Endothelial cell of umbilical vein (primary cell): ENCODE measurements around the gene MAP3K1. TPM values are rescaled to one million over a fixed set of nuclear protein-coding genes. Genes with fewer than 3 reads are reported as not detected.

Experiments
- BruUV-seq: library from RNA; stranded (reverse); fragments of 400-500 nt; replicated peaks from 2 replicates; lab custom pipeline; 2021; lab: Mats Ljungman, UMichigan
- CTCF ChIA-PET: fragments of 300-600, 350-600 bp; sonication (Branson Sonifier 250); formaldehyde crosslinking; loops from one replicate; lab custom pipeline; 2021; ENCODE audit warnings: antibody characterized with exemption, inconsistent platforms; lab: Charles Lee
- POLR2A ChIA-PET: fragments of 300-600, 350-600 bp; sonication (Branson Sonifier 250); formaldehyde crosslinking; loops from one replicate; lab custom pipeline; 2021; ENCODE audit warnings: antibody characterized with exemption, inconsistent platforms; lab: Charles Lee
- DNase-seq: peaks from one replicate; pipeline ENCODE4 v3.0.0-alpha.2; 2011; ENCODE audit warnings: low read depth, low spot score
- FAIRE-seq: peaks from 2 replicates; lab custom pipeline; 2011; peaks lifted over from hg19 to GRCh38; lab: Jason Lieb, UNC
- H2AFZ ChIP-seq: 2 replicates; pipeline ENCODE4 v1.6.0; 2012; ENCODE audit warnings: low read depth, low read length, control low read depth, inconsistent platforms
- H3K27ac ChIP-seq: 2 replicates; pipeline ENCODE4 v1.5.1; 2011; ENCODE audit warnings: low read depth, mild to moderate bottlenecking, control low read depth, low read length, moderate library complexity; ENCODE audit not compliant: insufficient read depth
- H3K27me3 ChIP-seq, 2 experiments: 2 replicates each; pipeline versions ENCODE4 v1.6.0 to v1.6.1; 2011; ENCODE audit warnings: low read length in 2 of 2, mixed read lengths in 1 of 2; ENCODE audit not compliant: control insufficient read depth in 2 of 2, insufficient read depth in 2 of 2
- H3K36me3 ChIP-seq, 2 experiments: 2 replicates in 1 of 2; 3 replicates in 1 of 2; pipeline ENCODE4 v1.5.1; 2011; ENCODE audit warnings: low read length in 2 of 2, mild to moderate bottlenecking in 1 of 2, moderate library complexity in 1 of 2; ENCODE audit not compliant: control insufficient read depth in 2 of 2, insufficient read depth in 2 of 2; ENCODE audit errors: extremely low read depth in 1 of 2
- H3K4me1 ChIP-seq: 3 replicates; pipeline ENCODE4 v1.5.1; 2011; ENCODE audit warnings: mild to moderate bottlenecking, low read length; ENCODE audit not compliant: control insufficient read depth, insufficient read depth; ENCODE audit errors: extremely low read depth
- H3K4me2 ChIP-seq: 2 replicates; pipeline ENCODE4 v1.6.1; 2011; ENCODE audit warnings: low read length, control low read depth, mixed read lengths; ENCODE audit not compliant: insufficient read depth
- H3K4me3 ChIP-seq, 3 experiments: fragments of 200-600 bp in 1 of 3; sonication (generic), shearing (Covaris generic) in 1 of 3; replicated peaks in 1 of 3; 2 replicates each; pipeline ENCODE4 v1.5.1; 2011 to 2016; ENCODE audit warnings: control low read depth in 3 of 3, low read length in 3 of 3, mild to moderate bottlenecking in 2 of 3, inconsistent platforms in 1 of 3, low read depth in 1 of 3, moderate library complexity in 1 of 3; ENCODE audit not compliant: insufficient read depth in 1 of 3
- H3K79me2 ChIP-seq: 2 replicates; pipeline ENCODE4 v1.6.0; 2012; ENCODE audit warnings: low read length, inconsistent platforms; ENCODE audit not compliant: control insufficient read depth, insufficient read depth
- H3K9ac ChIP-seq: replicated peaks from 2 replicates; pipeline ENCODE3; 2011; ENCODE audit warnings: low read length, control low read depth; ENCODE audit not compliant: insufficient read depth; ENCODE audit errors: extremely low read depth
- H3K9me1 ChIP-seq: replicated peaks from 3 replicates; pipeline ENCODE4 v1.6.0; 2011; ENCODE audit warnings: mild to moderate bottlenecking, low read length; ENCODE audit not compliant: control insufficient read depth, insufficient read depth; ENCODE audit errors: extremely low read depth
- H3K9me3 ChIP-seq: replicated peaks from 2 replicates; pipeline ENCODE4 v1.5.1; 2012; ENCODE audit warnings: low read length, inconsistent platforms; ENCODE audit not compliant: control insufficient read depth, insufficient read depth
- H4K20me1 ChIP-seq: replicated peaks from 2 replicates; pipeline ENCODE3; 2011; ENCODE audit warnings: mild to moderate bottlenecking, low read length; ENCODE audit not compliant: control insufficient read depth, insufficient read depth; ENCODE audit errors: extremely low read depth
- CTCF ChIP-seq, 2 donors: IDR thresholded peaks; 1 replicate in 1 of 2; 2 replicates in 1 of 2; pipeline ENCODE4 v1.5.1; 2011; ENCODE audit warnings: low read length in 2 of 2, mild to moderate bottlenecking in 2 of 2, moderate library complexity in 2 of 2, control low read depth in 1 of 2, inconsistent platforms in 1 of 2, low read depth in 1 of 2; ENCODE audit not compliant: insufficient read depth in 1 of 2; ENCODE audit errors: extremely low read depth in 1 of 2
- EZH2 ChIP-seq: IDR thresholded peaks from 2 replicates; pipeline ENCODE4 v1.6.1; 2012; ENCODE audit warnings: borderline replicate concordance, low read depth, mild to moderate bottlenecking, moderate library complexity, low read length, inconsistent platforms; ENCODE audit not compliant: severe bottlenecking
- FOS ChIP-seq: IDR thresholded peaks from 2 replicates; pipeline ENCODE4 v1.6.1; 2011; ENCODE audit warnings: mild to moderate bottlenecking, low read length, moderate library complexity, borderline replicate concordance; ENCODE audit not compliant: insufficient read depth
- GATA2 ChIP-seq: IDR thresholded peaks from 2 replicates; pipeline ENCODE4 v1.7.0; 2011; ENCODE audit warnings: low read depth, mild to moderate bottlenecking, moderate library complexity, mixed read lengths, low read length; ENCODE audit not compliant: insufficient read length, insufficient read depth
- JUN ChIP-seq: IDR thresholded peaks from 2 replicates; pipeline ENCODE4 v1.6.1; 2011; ENCODE audit warnings: borderline replicate concordance, low read depth; ENCODE audit not compliant: insufficient read length, insufficient read depth
- MAX ChIP-seq: IDR thresholded peaks from 2 replicates; pipeline ENCODE4 v1.6.1; 2011; ENCODE audit not compliant: insufficient read depth, insufficient read length
- MYC ChIP-seq: IDR thresholded peaks from one replicate; pipeline ENCODE4 v1.6.1; 2011; ENCODE audit warnings: mild to moderate bottlenecking, low read depth, low read length
- POLR2A ChIP-seq: IDR thresholded peaks from 2 replicates; pipeline ENCODE4 v1.6.1; 2012; ENCODE audit warnings: low read depth, mild to moderate bottlenecking, control low read depth, low read length
- POLR2AphosphoS5 ChIP-seq: IDR thresholded peaks from 2 replicates; pipeline ENCODE4 v1.6.1; 2012; ENCODE audit warnings: low read depth, mild to moderate bottlenecking, control low read depth, low read length, moderate library complexity; ENCODE audit not compliant: insufficient read depth
- dilution Hi-C: fragments of 300-500 bp; cut with MboI; formaldehyde crosslinking; loops from one replicate; pipeline ENCODE4 v1.15.0; 2019; ENCODE audit warnings: low sequenced_read_pairs; ENCODE audit not compliant: extremely low pct_ligation_motif_present
- intact Hi-C: fragments of 100-400 bp; cut with micrococcal nuclease; formaldehyde crosslinking; loops from one replicate; pipeline ENCODE4 v1.10.0; 2022
- polyA plus RNA-seq, 4 experiments: library from polyadenylated mRNA; depleted of rRNA in 3 of 4; stranded (reverse) in 3 of 4; unstranded in 1 of 4; fragments of >200 nt; gene quantifications; 2 replicates each; pipeline versions ENCODE4 v1.2.1 to v1.2.3, GENCODE V29; 2011 to 2012; ENCODE audit warnings: missing spikeins in 1 of 4
- total RNA-seq: library from RNA; stranded (reverse); gene quantifications from 2 replicates; pipeline ENCODE4 v1.2.3, GENCODE V29; 2021

Gene MAP3K1
- total and polyA plus RNA-seq, 2 donors (not counting 3 experiments of a cell fraction or from before 2014, with no cell fraction given), result 5.7 to 14.4 TPM

- BruUV-seq, result no TSS peak
- no peak overlapping the region for H3K27ac ChIP-seq
- H3K9me3 ChIP-seq, result no peaks in the 10 kb centered on the region
- TF ChIP-seq CTCF (IDR thresholded peaks at IDR 0.05; ENCODE audit: extremely low read depth in 1 of 2, insufficient read depth in 1 of 2, low read depth in 1 of 2, low read length in 2 of 2) (no peak), EZH2 (no peak), GATA2 (no peak), MYC (no peak), MAX (no peak), JUN (no peak), FOS (no peak), POLR2AphosphoS5 (no peak), POLR2A (no peak)
- dilution Hi-C loops (no loop called here), intact Hi-C loops (no loop called here)
- no peaks in the 10 kb centered on the region for H4K20me1 ChIP-seq
- DNase-seq (no peak), FAIRE-seq (no peak)
- no peaks in the 10 kb centered on the region for H3K36me3 ChIP-seq
- H3K79me2 ChIP-seq, result peaks cover 33% of the 10 kb centered on the region
- ChIA-PET POLR2A (no interaction called here), CTCF (interaction anchor here (3.3 kb wide), 1 partner anchor 12 kb away, joined by 21 read pairs; no protein-coding TSS in a partner anchor)
- H3K27me3 ChIP-seq, result no peaks in the 10 kb centered on the region
- no peak overlapping the region for H2AFZ ChIP-seq
- no peak overlapping the region for H3K4me2 ChIP-seq
- no peak overlapping the region for H3K4me3 ChIP-seq
- H3K9me1 ChIP-seq, result peaks cover 6% of the 10 kb centered on the region
- no peak overlapping the region for H3K9ac ChIP-seq
- H3K4me1 ChIP-seq, result peaks cover 22% of the 10 kb centered on the region
Measured at GRCh38 chr5:56849671-56850070, 34.3 kb downstream of the MAP3K1 start.
